Measurements from ENCODE around the gene ZNF865.

Gene ZNF865

GRCh38 chr19:55655648-55656040, 50.2 kb downstream of the ZNF865 start:
- peaks cover 25% of the 10 kb centered on the region for H3K4me1 Mint-ChIP-seq (ENCODE audit: low read depth)
- H3K27me3 Mint-ChIP-seq (ENCODE audit: low read depth), result no peaks in the 10 kb centered on the region

DNA sequence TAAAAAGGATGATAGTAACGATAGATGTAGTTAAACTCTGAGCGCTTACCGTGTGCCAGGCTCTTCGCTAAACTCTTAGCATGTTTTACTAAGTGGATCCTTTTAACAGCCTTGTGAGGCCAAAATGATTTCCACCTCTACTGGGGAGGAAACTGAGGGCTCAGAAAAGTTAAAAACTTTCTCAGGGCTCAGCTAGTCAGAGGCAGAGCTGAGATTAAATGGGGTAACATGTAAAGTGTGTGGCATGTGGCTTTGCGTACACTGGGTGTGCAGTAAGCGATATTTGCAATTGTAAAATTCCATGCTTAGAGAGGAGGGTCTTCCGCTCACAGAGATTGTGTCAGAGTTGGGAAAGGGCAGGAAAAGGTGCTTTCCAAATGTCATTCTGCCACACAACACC, 51.1 kb downstream of the ZNF865 start:
- Mint-ChIP-seq H3K9me3 (no peaks in the 10 kb centered on the region), H3K4me3 (peak overlapping the region; percentile 91), H3K27ac (peak overlapping the region; percentile 96), H3K27me3 (ENCODE audit: low read depth) (no peaks in the 10 kb centered on the region), H3K4me1 (ENCODE audit: low read depth) (peaks cover 25% of the 10 kb centered on the region), H3K36me3 (ENCODE audit: low read depth) (peaks cover 36% of the 10 kb centered on the region)
- DNase-seq (ENCODE audit: low spot score), result no peak

More at GRCh38 chr19:55655648-55656040, 50.2 kb downstream of the ZNF865 start:
- peak overlapping the region; percentile 96 for H3K27ac Mint-ChIP-seq
- peak overlapping the region; percentile 91 for H3K4me3 Mint-ChIP-seq
- H3K36me3 Mint-ChIP-seq (ENCODE audit: low read depth), result peaks cover 35% of the 10 kb centered on the region
- DNase-seq (ENCODE audit: low spot score), result no peak
- no peaks in the 10 kb centered on the region for H3K9me3 Mint-ChIP-seq

- Mint-ChIP-seq H3K9me3 (no peaks in the 10 kb centered on the region), H3K4me3 (peak overlapping the region; percentile 91), H3K36me3 (ENCODE audit: low read depth) (peaks cover 42% of the 10 kb centered on the region), H3K27me3 (ENCODE audit: low read depth) (no peaks in the 10 kb centered on the region), H3K27ac (peak overlapping the region; percentile 63), H3K4me1 (ENCODE audit: low read depth) (peaks cover 24% of the 10 kb centered on the region)
- no peak for DNase-seq (ENCODE audit: low spot score)
These were observed 51.7 kb downstream of the ZNF865 start for GRCh38 chr19:55656988-55657747.

- H3K27ac Mint-ChIP-seq, result no peak overlapping the region
- H3K27me3 Mint-ChIP-seq (ENCODE audit: low read depth), result no peaks in the 10 kb centered on the region
- no peak for DNase-seq (ENCODE audit: low spot score)
- H3K4me3 Mint-ChIP-seq, result no peak overlapping the region
- no peaks in the 10 kb centered on the region for H3K9me3 Mint-ChIP-seq
- H3K4me1 Mint-ChIP-seq (ENCODE audit: low read depth), result peaks cover 24% of the 10 kb centered on the region
- H3K36me3 Mint-ChIP-seq (ENCODE audit: low read depth), result peaks cover 58% of the 10 kb centered on the region
These were observed 53.5 kb downstream of the ZNF865 start for GRCh38 chr19:55658846-55659459.

GRCh38 chr19:55659822-55660221, 54.4 kb downstream of the ZNF865 start:
- Mint-ChIP-seq H3K27me3 (ENCODE audit: low read depth) (no peaks in the 10 kb centered on the region), H3K9me3 (no peaks in the 10 kb centered on the region), H3K4me1 (ENCODE audit: low read depth) (peaks cover 24% of the 10 kb centered on the region), H3K36me3 (ENCODE audit: low read depth) (peaks cover 64% of the 10 kb centered on the region), H3K4me3 (no peak overlapping the region), H3K27ac (no peak overlapping the region)
- DNase-seq (ENCODE audit: low spot score), result no peak

DNA sequence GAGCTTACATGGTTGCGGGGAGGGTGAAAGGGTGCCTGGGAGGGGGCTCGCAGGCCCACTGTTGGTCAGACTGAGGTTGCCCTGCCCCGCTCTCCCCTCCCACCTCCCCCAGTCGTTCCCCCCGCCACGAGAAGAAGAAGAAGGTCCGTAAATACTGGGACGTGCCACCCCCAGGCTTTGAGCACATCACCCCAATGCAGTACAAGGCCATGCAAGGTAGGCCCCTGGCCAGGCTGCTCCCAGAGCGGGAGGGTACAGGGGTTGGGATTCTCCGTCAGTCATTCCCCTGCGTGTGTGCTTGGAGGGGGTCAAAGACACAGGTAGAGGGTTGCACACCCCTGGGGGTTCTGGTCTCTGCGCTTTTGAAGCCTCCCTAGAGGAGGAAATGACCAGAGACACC, 55.0 kb downstream of the ZNF865 start:
- H3K27ac Mint-ChIP-seq, result no peak overlapping the region
- no peak overlapping the region for H3K4me3 Mint-ChIP-seq
- peaks cover 24% of the 10 kb centered on the region for H3K4me1 Mint-ChIP-seq (ENCODE audit: low read depth)

GRCh38 chr19:55660991-55661390, 55.5 kb downstream of the ZNF865 start:
- peaks cover 20% of the 10 kb centered on the region for H3K4me1 Mint-ChIP-seq (ENCODE audit: low read depth)
- H3K27me3 Mint-ChIP-seq (ENCODE audit: low read depth), result no peaks in the 10 kb centered on the region
- no peaks in the 10 kb centered on the region for H3K9me3 Mint-ChIP-seq
- H3K4me3 Mint-ChIP-seq, result no peak overlapping the region
- no peak for DNase-seq (ENCODE audit: low spot score)
- H3K36me3 Mint-ChIP-seq (ENCODE audit: low read depth), result peaks cover 61% of the 10 kb centered on the region
- no peak overlapping the region for H3K27ac Mint-ChIP-seq

More for the DNA sequence above, 55.0 kb downstream of the ZNF865 start:
- Mint-ChIP-seq H3K9me3 (no peaks in the 10 kb centered on the region), H3K36me3 (ENCODE audit: low read depth) (peaks cover 65% of the 10 kb centered on the region), H3K27me3 (ENCODE audit: low read depth) (no peaks in the 10 kb centered on the region)
- no peak for DNase-seq (ENCODE audit: low spot score)

GRCh38 chr19:55661826-55662225, 56.4 kb downstream of the ZNF865 start:
- no peak for DNase-seq (ENCODE audit: low spot score)
- Mint-ChIP-seq H3K9me3 (no peaks in the 10 kb centered on the region), H3K36me3 (ENCODE audit: low read depth) (peaks cover 61% of the 10 kb centered on the region), H3K4me3 (no peak overlapping the region), H3K27ac (no peak overlapping the region), H3K4me1 (ENCODE audit: low read depth) (peaks cover 14% of the 10 kb centered on the region), H3K27me3 (ENCODE audit: low read depth) (no peaks in the 10 kb centered on the region)

- Mint-ChIP-seq H3K4me1 (ENCODE audit: low read depth) (peaks cover 3% of the 10 kb centered on the region), H3K27me3 (ENCODE audit: low read depth) (no peaks in the 10 kb centered on the region), H3K4me3 (no peak overlapping the region), H3K27ac (no peak overlapping the region), H3K36me3 (ENCODE audit: low read depth) (peaks cover 68% of the 10 kb centered on the region), H3K9me3 (no peaks in the 10 kb centered on the region)
- DNase-seq (ENCODE audit: low spot score), result no peak
These were observed 58.5 kb downstream of the ZNF865 start for GRCh38 chr19:55663846-55664536.

GRCh38 chr19:55666343-55667005, 61.0 kb downstream of the ZNF865 start:
- Mint-ChIP-seq H3K4me1 (ENCODE audit: low read depth) (no peaks in the 10 kb centered on the region), H3K27ac (no peak overlapping the region)
- no peak for DNase-seq (ENCODE audit: low spot score)

More at GRCh38 chr19:55666343-55667005, 61.0 kb downstream of the ZNF865 start:
- Mint-ChIP-seq H3K27me3 (ENCODE audit: low read depth) (no peaks in the 10 kb centered on the region), H3K36me3 (ENCODE audit: low read depth) (peaks cover 71% of the 10 kb centered on the region), H3K9me3 (no peaks in the 10 kb centered on the region), H3K4me3 (no peak overlapping the region)

All from T-helper 2 cell treated with Interferon-gamma antibody and Interleukin-4, amounts not matched to agents 5 μg/mL and 100 μg/mL, for 36 hours (primary cell).